Measurements from ENCODE around the gene CAPN6.

The CAPN6 gene

GRCh38 chrX:111270339-111270738 lies at the start of gene CAPN6:
Gene CAPN6, minus strand, starts transcription at chrX:111270483. Its CDS starts 6,547 bp downstream, at chrX:111263936.
- no peak for DNase-seq

DNA sequence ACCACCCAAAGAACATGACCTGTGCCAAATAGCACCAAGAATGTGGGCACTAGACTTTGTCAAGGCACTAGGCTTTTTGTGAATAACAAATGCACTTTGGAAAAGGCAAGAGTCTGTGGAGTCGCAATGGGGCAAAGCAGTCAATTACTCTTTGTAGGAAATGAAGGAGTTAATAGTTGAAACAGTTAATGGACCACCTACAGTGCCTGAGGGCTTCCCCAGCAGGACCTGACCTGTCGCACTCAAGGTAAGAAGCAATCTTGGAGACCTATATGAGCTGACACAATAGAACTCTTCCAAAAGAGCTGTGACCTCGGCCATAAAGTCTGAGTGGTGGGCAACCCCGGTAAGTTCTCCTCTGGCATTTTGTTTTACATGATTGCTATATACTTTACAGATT lies 49.2 kb upstream of the CAPN6 start:
- no peak for DNase-seq

DNA sequence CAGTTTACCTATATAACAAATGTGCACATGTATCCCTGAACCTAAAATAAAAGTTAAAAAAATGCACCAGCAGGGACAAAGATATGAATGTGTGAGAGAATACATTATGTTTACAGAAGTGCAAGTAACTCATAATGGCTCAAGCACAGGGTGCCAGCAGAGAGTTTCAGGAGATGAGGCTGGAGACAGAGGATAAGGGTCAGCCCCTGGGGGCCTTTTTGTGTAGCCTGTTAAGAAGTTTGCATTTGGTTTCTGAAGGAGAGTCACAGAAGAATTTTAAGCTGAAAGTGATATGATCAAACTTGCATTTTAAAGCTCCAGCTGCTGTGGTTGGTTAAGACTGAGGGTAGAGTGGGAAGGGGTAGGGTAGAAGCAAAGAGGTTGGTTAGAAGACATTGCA lies 48.6 kb upstream of the CAPN6 start:
- no peak for DNase-seq

- DNase-seq = no peak
Measured at GRCh38 chrX:111309083-111309482, 38.8 kb upstream of the CAPN6 start.

GRCh38 chrX:111308039-111308438 lies 37.8 kb upstream of the CAPN6 start:
- no peak for DNase-seq

GRCh38 chrX:111302284-111302683 lies 32.0 kb upstream of the CAPN6 start:
- no peak for DNase-seq

- DNase-seq = no peak
Measured at GRCh38 chrX:111288841-111289240, 18.6 kb upstream of the CAPN6 start.

DNA sequence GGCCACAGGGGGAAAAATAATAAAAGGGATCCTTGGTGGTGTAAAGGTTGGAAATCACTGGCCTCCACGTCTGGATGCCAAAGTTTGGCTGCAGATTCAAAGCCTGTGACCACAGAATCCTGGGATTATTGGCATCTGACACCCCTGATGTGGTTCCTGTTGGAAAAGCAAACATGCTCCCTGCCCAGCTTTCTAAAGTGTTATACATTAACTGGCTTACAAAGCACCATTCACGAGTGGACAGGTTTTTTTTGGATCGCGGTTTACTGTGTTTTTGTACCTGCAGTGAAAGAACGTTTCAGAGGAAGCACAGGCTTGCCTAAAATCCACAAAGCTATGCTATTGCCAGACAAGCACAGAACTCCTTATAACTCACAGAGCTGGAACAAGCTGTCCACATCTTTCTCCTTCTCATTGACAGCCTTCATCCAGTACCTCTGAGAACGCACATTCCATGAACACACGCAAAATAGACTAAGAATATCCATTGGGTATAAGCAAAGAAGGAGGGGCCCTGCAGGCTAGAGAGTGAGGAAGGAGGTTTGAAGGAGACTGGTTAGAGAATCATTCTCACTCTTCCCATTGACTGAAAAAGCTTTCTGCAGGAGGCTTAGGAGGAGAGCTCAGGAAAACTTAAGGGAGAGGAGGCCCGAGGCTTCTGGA lies 14.5 kb upstream of the CAPN6 start:
- DNase-seq = no peak

DNA sequence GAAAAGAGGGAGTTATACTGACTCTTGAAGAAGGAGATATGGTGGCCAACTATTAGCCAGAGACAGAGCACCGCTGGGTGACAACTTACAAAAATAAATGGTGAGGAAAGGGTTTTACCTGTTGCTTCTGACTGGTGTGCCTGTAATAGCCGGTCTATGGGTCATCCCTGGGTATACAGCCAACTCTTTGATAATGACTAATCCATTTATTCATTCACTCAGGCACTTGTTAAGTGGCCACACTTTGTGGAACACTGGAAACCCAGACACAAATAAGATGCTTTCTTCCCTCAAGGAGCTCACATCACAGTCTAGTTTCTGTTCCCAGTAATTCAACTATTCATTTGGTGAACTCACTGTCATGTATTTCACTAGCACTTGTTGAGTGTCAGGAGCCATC lies 13.2 kb upstream of the CAPN6 start:
- DNase-seq = no peak

- DNase-seq = no peak
Measured at GRCh38 chrX:111282991-111283390, 12.7 kb upstream of the CAPN6 start.

- DNase-seq = no peak
Measured at GRCh38 chrX:111282139-111282538, 11.9 kb upstream of the CAPN6 start.

GRCh38 chrX:111268506-111268905 lies 1.8 kb downstream of the CAPN6 start:
- no peak for DNase-seq

DNA sequence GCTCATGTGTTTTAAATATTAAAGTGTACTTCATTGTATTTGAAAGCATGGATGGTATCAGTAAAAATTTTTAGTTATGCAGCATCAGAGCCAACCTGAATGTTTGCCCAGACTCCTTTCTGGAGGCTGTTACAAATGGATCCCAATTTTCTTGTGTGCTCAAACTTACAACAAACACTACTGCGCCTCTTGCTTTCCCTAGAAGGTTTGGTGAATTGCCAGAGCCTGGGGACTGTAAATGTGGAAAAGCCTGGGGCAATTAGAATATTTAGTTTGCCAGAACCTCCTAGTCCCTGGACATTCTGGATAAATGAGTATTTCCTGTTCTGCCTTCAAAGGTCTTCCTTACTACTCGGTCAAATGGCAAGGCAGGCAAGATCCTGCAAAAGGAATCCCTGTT lies 4.8 kb downstream of the CAPN6 start:
- no peak for DNase-seq

DNA sequence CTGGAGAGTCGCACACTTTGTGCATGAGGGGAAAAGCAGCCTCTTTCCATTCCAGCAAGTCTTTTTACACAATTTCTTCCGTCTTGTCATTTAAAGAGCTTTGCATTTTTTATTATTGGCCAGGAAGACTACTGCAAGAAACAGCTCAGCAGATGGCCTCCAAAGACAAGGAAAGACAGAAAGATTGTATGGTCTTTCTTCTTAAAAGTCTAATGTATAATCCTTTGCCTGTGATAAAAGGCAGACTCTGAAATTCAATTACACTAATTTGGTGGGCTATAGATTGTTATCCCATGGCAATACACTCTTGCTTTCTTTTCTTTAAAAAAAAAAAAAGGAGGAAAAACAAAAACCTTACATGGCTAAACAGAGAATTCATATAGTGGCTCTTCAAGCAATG lies 5.9 kb downstream of the CAPN6 start:
- no peak for DNase-seq

GRCh38 chrX:111262086-111262485 lies 8.2 kb downstream of the CAPN6 start:
- no peak for DNase-seq

DNA sequence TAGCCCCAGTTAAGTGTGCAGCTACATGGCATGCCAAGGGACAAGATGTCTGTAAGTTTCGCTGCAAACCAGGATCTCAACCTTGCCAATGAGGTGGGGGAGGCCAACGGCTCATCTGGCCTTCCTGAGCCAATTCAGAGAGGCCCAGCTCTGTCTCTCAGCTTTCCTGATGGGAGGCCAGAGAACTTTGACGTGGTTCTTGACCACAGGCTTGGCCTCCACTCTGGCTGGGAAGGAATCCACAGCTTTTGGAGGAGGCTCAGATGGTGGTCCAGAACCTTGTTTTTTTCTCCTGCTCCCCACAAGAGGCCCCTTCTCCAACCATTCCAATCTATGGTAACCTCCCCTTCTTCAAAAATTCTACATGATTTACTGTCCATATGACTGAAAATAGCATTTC lies 9.8 kb downstream of the CAPN6 start:
- no peak for DNase-seq

DNA sequence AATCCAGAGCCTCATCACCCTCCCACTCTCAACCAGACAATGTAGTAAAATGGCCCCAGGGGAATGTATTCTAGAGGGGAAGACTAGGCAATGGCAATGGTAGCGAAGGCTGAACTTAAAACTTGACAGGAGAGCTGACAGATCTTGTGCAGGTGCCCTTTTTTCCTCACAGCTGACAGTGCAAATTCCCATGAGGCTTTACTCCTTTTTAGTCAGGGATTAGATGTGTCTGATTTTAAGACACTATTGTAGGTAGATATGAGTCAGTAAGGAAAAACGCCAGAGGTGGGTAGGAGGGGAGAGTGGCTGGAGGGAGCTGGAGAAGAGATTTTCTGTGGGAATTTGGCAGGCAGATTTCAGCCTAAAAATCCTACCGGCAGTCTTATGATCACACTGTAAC lies 10.7 kb downstream of the CAPN6 start:
- no peak for DNase-seq

GRCh38 chrX:111257733-111258132 lies 12.6 kb downstream of the CAPN6 start:
- no peak for DNase-seq

DNA sequence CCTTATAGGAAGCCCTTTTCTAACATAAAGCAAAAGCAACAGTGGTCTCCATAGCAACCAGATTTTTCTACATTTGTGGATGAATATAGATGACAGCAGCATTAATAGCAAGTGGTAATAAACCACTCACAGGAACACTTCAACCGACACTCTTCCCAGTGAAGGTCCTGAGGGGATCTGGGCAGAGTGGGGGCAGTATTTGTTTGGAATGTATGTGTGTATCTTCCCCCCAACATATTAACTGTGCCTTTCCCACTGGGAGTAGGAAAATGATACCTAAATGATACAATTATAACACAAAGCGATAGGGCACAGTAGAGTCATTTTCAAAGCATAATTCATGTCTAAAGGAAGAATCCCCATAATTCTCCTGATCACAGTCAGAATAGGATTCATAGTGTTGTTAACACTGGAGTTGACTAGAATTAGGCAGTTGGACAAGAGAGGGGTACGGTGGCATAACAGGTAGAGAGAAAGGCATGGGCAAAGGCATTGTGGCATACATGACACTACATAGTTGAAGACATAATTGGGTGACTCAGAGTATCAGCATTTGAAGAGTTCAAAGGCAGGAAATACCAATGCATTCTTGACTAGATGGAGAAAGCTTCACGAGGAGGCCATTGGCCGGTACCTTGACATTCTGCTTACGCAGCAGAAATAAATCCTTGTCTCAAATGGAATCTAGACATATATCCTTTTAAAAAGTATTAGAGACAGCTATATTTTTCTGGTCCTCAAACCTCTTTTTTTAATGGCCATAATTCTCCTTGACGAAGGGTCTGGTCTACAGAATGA lies 15.2 kb downstream of the CAPN6 start:
- no peak for DNase-seq

DNA sequence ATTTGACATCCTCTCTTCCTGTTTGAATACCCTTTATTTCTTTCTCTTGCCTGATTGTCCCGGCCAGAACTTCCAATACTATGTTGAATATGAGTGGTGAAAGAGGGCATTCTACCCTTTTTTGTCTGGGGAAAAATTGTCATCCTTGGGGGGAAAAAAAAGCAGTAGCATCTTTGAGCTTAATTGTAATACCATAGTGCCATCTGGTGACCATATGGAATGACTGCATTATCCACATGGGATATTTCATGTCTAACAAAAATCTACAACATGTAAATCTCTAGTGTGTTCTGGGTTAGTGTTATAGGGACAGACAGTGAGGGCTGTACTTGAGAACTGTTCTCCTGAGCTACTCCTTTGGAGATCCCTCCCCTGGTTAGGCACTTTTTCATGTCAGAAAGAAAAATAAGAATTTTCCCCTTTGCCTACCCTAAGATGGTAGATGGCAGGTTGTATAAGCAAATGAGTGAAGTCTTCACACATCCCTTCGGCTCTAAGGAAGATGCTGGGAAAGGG lies 26.0 kb downstream of the CAPN6 start:
- no peak for DNase-seq

DNA sequence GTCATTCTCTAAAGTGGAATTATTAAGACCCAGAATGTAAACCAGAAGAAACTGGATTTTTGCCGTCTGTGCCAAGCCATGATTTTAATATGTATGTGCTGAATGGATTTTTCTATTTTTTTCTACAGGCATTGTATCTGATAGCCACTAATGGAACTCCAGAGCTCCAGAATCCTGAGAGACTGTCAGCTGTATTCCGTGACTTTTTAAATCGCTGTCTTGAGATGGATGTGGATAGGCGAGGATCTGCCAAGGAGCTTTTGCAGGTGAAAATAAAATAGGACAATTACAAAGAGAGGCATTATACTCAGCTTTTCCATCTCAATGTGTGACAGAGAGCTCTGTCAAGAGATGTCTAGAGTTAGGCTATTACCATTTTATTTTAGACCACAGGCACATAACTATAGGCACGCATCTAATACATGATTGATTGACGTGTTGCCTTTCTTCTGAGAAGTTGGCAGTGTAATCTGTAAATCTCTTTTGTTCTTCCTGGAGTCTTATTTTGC lies 53.9 kb downstream of the CAPN6 start:
- no peak for DNase-seq

- DNase-seq = no peak
Measured at GRCh38 chrX:111207851-111208250, 62.4 kb downstream of the CAPN6 start.

- DNase-seq = no peak
Measured at GRCh38 chrX:111200327-111200726, 70.0 kb downstream of the CAPN6 start.

DNA sequence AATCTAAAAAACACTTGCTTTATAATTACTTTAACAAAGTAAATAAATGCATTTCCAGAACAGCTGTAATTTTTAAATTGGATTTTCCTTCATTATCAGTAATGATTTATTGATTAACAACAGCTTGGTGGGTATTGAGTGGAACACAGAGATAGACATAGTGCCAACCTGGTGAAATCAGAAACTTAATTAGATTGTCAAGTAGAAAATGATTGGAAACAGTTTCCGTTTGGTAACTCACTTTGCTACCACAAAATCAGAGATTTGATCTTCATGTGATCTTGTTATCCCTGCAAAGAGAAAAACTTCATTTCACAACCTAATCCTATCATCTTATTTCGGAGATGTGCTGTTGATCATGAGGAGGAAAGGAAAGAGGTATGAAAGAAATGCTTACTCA lies 70.8 kb downstream of the CAPN6 start:
- no peak for DNase-seq

All from cortex of kidney (tissue), 1 donor.